DMS53 treated with DMSO at 0.1 percent for 48 hours (cell line): Measurements from ENCODE around the gene ZNF205.
"Not testable (repeated sequence)": the region's sequence is repeated elsewhere in the genome, so short reads cannot be mapped to it uniquely, and the experiment has no call there.

Source experiments
- DNase-seq: peaks from one replicate; lab custom pipeline; 2025; ENCODE audit not compliant: unreplicated experiment; lab: John Stamatoyannopoulos, UW

ZNF205 gene

DNA sequence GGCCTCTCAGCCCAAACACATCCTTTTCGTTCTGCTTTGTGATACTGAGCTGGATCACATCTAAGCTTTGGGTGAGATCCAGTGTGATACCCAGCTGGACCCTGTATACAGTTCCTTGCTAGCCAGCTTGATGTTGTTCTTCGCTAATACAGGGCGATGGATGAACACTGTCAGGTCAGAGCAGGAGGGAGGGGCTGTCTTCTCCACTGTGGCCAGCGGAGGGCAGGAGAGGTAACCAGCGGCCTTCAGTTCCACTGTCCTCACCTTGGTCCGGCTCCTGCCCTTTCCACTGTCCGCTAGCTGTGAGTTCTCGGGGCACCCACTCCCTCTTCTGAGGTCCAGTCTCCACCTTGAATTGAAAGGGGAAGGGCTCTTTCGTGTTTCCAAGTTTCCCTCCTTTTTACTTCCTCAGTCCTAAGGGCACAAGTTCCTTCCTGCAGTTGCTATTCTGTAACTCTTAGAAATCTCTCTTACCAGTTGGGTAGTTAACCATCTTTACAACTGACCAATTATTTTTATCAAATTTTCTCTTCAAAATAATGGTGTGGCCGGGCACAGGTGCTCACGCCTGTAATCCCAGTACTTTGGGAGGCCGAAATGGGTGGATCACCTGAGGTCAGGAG is 19.5 kb downstream of the ZNF205 start:
- DNase-seq: no peak

DNA sequence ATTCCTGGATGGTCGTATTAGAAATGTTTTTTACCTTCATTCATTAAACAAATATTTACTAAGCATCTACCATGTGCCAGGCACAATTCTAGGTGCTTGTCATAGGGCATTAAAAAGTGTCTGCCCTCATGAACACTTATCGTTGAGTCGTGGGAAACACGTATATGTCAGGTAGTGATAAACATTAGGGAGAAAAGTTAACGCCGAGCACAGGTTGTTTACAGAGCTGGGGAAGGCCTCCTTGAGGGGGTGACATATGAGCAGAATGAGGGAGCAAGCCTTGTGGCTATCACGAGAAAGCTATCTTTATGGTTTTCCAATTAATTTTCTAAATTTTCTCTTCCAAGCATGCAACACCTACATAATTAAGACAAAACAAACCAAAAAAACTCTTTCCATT is 21.5 kb downstream of the ZNF205 start:
- no peak for DNase-seq

DNA sequence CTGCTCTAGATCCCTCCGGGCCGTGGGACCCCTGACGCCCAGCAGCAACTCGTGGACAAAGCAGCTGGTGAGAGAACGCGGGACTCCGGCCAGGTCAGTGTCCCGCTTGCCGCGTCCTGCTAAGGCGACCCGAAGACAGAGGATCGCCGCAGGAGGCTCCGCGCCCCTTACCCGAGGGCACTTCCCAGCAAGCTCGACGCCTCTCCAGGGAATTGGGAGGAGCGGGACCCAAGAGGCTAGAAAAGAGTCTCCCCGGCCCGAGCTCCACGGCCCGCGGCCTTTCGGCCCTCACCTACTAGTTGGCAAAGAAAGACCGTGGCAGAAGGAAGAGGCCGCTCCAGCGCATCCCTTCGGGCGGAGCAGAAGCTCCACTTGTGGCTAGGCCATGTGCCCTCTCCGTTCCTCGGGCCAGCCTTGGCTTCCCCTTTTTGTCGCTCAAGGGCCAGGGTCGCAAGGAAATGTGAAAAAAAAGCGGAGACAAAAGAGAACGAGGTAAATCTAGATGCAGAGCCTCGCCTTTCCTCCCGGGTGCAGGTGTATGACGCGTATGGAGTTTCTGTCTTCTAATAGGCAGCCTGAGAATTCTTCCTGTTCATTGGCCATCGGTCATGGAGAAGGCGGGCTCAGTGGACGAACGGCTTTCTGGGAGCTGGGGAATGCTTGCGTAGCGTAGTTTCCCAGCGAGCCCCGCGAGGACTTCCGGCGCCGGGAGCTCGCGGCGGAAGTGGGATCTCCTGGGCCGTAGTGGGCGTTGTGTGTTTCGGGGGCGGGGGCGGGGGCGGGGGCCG is 22.1 kb downstream of the ZNF205 start, which contains the start of gene ZNF213:
TSS of gene ZNF213 (plus strand) at position 692 of the 788 bp plus-strand sequence. CDS start 2,252 bp downstream, outside the sequence.
- peak; percentile 84 for DNase-seq

DNA sequence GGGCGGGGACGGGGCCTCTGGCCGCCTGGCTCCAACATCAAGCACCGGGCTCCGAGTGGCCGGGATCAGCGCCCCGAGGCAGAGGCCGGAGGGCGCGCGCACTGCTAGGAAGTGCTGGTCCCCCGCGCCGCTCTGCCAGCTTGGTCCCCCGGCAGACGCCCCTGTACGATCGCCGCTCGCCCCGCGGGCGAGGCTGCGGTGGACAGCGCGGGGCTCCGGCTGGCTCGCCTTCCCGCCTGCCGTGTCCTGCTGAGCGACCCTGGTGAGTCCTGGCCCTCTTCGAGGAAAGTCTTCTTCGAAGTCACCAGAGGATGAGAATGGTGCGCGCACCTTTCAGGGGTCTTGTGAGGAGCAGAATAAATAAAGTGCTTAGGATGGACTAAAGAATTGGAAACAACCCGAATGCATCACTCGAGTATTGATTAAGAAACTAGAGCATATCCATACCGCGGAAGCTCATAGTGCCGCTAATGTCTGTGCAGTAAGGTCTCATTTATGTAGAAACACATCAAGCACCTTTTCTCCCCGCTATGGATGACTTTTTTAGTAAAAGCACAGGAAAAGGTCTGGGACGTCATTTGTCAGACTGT is 22.8 kb downstream of the ZNF205 start:
- DNase-seq: no peak

DNA sequence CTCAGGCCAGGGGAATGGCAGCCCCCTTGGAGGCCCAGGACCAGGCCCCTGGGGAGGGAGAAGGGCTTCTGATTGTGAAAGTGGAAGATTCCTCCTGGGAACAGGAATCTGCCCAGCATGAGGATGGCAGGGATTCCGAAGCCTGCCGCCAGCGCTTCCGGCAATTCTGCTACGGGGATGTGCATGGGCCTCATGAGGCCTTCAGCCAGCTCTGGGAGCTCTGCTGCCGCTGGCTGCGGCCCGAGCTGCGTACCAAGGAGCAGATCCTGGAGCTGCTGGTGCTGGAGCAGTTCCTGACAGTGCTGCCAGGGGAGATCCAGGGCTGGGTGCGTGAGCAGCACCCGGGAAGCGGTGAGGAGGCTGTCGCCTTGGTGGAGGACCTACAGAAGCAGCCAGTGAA is 24.9 kb downstream of the ZNF205 start:
- no peak for DNase-seq

DNA sequence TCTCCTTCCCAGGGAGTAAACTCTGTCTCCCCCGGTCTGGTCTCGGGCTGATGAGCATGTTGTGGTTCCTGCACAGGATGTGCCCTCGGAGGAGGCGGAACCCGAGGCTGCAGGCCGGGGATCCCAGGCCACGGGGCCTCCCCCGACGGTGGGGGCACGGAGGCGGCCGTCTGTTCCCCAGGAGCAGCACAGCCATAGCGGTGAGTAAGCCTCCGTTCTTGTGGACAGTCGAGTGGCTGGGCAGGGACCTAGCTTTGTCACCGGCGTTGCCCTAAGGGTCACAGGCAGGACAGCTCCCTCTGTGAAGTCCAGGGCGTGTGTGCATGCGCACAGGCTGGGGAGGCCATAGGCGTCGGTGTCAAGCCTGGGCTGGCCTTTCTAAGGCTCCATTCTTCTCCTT is 26.0 kb downstream of the ZNF205 start:
- DNase-seq: no peak

DNA sequence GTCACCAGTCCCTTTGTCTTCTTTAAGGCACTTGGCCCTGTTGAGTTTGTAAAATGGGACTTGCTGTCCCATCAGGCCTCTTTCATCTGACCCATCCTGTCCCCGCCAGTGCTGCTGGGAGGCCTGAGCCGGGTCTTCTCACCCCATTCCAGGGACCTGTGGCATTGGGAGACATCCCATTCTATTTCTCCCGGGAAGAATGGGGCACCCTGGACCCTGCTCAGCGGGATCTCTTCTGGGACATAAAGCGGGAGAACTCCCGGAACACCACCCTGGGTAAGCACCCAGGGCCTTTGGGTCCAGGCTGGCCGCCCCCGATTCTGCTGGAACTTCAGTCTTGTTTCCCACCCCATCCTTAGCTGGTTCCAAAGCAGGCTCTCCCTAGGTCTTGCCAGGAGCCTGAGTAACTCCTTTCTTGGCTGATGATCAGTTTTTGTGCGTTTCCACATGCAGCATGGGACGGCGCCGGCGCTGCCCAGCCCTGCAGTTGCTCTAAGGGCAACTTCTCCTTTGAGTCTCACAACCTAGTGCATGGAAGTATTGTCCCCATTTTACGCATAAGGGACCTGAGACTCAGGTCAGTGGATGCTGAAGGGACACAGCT is 26.5 kb downstream of the ZNF205 start:
- DNase-seq: no peak

DNA sequence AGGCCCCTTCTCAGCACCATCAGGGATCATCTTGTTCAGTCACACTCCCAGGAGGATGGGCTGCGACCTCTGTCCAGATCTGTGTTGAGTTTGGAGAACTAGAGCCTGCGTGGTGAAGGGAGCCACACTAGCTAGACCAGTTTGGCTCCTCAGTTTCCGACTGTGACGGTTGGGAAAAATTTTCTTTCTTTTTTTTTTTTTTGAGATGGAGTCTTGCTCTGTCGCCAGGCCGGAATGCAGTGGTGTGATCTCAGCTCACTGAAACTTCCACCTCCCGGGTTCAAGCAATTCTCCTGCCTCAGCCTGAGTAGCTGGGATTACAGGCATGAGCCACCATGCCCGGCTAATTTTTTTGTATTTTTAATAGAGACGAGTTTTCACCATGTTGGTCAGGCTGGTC is 27.2 kb downstream of the ZNF205 start:
- not testable (repeated sequence) for DNase-seq

DNA sequence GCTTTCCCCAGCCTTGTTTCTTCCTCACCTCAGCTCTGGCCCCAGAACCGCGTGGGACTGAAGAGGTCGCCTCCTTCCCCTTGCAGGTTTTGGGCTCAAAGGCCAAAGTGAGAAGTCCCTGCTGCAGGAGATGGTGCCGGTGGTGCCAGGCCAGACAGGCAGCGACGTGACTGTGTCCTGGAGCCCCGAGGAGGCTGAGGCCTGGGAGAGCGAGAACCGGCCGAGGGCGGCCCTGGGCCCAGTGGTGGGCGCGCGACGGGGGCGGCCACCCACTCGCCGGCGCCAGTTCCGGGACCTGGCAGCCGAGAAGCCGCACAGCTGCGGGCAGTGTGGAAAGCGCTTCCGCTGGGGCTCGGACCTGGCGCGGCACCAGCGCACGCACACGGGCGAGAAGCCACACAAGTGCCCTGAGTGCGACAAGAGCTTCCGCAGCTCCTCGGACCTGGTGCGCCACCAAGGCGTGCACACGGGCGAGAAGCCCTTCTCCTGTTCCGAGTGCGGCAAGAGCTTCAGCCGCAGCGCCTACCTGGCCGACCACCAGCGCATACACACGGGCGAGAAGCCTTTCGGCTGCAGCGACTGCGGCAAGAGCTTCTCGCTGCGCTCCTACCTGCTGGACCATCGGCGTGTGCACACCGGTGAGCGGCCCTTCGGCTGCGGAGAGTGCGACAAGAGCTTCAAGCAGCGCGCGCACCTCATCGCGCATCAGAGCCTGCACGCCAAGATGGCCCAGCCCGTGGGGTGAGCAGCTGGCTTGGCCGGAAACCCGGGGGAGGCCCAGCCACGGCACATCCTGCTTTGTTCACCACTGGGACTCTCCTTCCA is 28.4 kb downstream of the ZNF205 start:
- DNase-seq: no peak

DNA sequence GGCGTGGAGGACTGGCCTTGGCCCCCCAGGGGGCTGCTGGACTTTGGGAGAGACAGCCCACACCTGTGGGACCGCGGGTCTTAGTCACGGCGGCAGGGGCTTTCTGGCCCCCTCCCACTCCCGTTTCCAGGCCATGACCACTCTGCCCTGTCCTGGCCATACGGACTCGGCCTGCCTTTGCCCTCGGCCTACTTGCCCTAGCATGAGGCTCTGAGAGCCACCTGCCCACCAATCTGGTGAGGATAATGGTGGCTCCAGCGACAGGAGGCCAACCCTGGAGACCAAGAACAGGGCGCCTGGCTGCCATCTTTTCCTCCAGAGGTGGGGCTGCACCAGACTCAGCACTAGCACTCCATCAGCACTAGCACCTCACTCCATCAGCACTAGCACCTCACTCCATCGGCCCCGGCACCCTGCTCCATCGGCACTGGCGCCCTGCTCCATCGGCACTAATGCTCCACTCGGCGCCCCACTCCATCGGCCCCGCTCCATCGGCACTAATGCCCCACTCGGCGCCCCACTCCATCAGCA is 29.5 kb downstream of the ZNF205 start:
- no peak for DNase-seq

DNA sequence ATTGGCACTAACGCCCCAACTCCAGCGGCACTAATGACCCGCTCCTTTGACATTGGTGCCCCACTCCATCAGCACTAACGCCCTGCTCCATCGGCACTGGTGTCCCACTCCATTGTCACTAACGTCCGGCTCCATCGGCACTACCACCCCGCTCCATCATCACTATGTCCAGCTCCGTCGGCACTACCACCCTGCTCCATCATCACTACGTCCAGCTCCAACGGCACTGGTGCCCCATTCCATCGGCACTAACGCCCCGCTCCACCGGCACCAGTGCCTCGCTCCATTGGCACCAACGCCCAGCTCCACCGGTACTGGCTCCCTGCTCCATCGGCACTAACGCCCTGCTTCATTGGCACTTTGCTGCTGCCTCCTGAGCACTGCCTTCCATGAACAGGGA is 29.9 kb downstream of the ZNF205 start:
- no peak for DNase-seq

DNA sequence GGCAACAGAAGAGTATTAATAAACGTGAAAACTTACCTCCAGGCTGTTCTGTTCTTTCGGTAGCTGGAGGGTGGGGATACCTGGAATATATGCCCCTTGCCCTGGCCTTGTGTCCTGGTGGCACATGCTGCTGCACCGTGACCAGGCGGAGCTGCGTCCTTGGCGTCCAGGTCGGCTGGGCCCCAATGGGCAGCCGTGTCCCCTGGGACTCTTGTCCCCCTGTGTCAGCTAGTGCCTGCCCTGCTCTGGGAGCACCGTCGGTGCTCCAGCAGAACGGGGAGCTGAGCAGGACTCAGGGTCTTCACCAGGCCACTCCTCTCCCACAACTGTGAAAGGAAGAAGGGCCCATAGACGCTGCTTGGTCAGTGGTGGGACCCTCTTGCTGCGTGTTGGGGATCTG is 30.4 kb downstream of the ZNF205 start:
- no peak for DNase-seq

DNA sequence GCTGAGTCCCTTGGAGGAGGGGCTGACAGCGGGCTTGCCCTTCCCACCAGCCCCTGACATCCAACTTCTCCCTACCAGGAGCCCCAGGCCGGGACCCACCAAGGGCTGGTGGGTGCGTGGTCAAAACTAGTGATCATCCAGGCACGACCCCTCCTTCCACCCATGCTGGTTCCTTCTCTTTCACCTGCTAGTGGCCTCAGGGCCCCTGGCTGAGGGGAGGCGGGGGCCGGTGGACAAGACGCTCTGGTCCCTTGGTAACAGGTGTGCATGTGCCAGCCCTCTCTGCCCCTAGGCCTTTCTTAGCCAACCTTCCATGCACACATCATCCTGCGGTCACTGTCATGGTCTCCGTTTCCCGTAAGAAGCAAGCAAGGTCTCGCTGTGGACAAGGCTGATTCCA is 30.8 kb downstream of the ZNF205 start:
- no peak for DNase-seq

DNA sequence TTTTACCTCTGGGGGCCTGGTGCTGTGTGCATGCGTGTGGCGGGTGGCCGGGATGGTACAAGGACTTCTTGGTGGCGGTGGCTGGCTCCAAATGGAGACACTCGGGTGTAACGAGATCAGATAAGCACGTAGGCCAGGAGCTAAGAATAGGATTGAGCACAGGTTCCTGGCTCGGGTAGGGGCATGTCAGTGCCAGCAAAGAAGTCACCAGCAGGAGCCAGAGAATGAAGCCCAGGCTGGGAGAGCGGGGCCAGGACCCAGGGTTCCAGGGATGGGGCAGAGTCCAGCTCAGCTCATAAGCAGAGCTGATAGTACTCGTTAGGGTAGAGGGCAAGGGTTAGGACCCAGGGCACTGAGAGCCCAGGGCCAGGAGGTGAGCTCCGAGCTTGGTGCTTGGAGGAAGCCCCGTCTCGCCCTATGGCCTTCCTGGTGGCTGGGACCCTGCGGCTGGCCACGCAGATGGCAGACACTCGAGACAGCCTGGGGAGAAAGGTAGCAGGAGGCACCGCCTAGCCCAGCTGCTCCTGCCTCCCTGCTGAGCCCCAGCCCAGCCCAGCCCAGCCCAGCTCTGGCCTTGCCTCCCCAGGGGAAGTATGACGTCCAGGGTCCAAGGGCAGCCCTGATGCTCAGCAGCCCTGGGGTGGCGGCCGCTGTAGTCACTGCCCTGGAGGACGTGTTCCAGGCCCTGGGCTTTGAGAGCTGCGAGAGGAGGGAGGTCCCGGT is 31.4 kb downstream of the ZNF205 start:
- DNase-seq: no peak

DNA sequence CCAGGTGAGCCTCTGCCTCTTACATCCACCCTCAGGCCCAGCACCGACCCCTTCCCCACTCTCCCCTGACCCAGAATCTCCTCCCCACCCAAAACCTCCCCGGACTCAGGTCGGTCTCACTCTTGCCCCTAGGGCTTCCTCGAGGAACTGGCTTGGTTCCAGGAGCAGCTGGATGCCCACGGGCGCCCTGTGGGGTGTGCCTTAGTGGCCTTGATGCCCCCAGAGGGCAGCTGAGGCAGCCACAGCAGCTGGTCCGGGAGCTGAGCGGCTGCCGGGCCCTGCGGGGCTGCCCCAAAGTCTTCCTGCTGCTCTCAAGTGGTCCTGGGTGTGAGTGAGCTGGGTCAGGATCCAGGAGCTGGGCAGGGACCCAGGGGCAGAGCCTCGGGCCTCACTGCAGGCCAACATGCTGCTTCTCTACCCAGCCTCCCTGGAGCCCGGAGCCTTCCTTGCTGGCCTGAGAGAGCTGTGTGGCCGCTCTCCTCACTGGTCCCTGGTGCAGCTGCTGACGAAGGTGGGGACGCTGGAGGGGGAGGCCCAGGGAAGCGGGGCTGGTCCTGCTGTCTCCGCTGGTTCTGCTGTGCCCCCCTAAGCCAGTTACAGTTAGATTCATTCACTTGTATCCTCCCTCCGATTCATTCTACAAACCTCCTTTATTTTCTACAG is 32.1 kb downstream of the ZNF205 start:
- DNase-seq: no peak

DNA sequence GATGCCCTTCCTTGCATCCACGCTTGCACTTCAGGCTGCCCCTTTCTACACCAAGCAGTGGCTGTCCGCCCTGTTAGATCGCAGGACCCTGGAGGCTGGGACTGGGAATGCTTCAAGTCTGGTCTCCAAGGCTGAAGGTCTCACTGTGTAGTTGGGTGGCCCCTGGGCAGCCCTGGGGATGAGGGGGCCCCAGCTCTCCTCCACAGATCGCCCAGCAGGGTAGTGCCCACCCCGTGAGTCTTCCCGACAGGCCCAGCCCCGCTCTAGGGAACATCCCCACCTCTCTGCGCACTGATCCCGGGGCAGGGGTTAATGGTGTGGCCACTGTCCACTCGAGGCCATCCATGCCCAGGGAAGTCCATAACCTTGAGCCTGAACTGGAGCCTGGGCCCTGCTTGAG is 32.8 kb downstream of the ZNF205 start:
- no peak for DNase-seq

DNA sequence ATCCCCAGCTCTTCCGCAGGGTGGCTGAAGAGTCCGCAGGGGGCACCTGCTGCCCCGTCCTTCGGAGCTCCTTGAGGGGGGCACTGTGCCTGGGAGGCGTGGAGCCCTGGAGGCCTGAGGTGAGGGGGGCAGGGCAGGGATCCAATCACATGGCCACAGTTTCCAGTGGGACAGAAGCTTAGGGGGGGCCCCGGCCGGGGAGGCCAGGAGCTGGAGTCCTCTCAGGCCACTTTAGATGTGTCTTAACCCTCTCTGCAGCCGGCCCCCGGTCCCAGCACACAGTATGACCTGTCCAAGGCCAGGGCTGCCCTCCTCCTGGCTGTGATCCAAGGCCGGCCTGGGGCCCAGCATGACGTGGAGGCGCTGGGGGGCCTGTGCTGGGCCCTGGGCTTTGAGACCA is 33.3 kb downstream of the ZNF205 start:
- DNase-seq: no peak

DNA sequence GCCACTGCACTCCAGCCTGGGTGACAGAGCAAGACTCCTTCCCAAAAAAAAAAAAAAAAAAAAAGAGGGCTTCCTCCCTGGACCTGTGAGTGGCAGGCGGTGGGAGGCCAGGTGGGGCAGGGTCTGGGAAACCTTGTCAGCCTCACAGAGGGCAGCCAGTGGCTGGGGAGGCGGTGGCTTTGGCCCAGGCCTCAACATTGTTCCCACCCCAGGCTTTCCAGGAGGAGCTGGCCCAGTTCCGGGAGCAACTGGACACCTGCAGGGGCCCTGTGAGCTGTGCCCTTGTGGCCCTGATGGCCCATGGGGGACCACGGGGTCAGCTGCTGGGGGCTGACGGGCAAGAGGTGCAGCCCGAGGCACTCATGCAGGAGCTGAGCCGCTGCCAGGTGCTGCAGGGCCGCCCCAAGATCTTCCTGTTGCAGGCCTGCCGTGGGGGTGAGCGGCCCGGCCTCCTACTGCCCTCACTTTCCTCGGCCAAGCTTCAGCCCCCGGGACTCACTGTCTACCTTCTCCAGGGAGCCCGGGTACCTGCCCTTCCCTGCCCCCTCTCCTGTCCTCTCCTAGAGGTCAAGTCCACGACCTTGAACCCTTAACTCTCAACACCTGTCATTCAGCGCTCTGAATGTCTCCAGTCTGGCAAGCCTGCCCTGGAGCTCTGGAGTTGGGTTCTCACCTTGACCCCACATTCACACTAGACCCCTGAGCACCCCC is 34.8 kb downstream of the ZNF205 start:
- no peak for DNase-seq

DNA sequence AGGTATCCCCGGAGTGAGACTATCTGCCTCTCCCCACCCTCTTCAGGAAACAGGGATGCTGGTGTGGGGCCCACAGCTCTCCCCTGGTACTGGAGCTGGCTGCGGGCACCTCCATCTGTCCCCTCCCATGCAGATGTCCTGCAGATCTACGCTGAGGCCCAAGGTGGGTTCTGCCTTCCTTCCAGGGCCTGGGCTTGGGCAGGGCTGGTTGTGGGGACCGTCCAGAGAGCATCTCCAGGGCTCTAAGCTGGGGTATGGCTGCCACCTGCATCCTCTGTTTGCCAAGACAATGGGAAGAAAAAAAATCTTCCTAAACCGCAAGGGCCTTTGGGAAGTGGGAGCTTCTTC is 35.3 kb downstream of the ZNF205 start:
- no peak for DNase-seq
